Adrenal gland (tissue), 12 donors: ENCODE data around the gene RTP4. TPM values are rescaled to one million over a fixed set of nuclear protein-coding genes. Genes with fewer than 3 reads are reported as not detected.

Source experiments
- DNase-seq, 7 donors: peaks; one replicate each; pipeline ENCODE4 v3.0.0-alpha.2; 2019 to 2020
- H3K27ac ChIP-seq, 5 donors: fragments of 200-600 bp; sonication (generic) in 4 of 5; 1 replicate in 3 of 5; 2 replicates in 2 of 5; pipeline versions ENCODE4 v1.5.1 to v1.8.0; 2016 to 2020; ENCODE audit warnings: mild to moderate bottlenecking in 1 of 5
- H3K27me3 ChIP-seq: fragments of 200-600 bp; 2 replicates; pipeline ENCODE4 v1.8.0; 2021
- H3K36me3 ChIP-seq, 2 donors: fragments of 200-600 bp; replicated peaks in 1 of 2; 1 replicate in 1 of 2; 2 replicates in 1 of 2; pipeline versions ENCODE4 v1.5.1 to v1.8.0; 2018 to 2022
- H3K4me1 ChIP-seq, 2 donors: fragments of 200-600 bp; replicated peaks in 1 of 2; 1 replicate in 1 of 2; 2 replicates in 1 of 2; pipeline versions ENCODE4 v1.5.1 to v1.8.0; 2018 to 2021
- H3K4me3 ChIP-seq, 4 donors: fragments of 200-600 bp; sonication (generic) in 3 of 4; one replicate each; pipeline ENCODE4 v1.5.1; 2016 to 2018
- H3K9me3 ChIP-seq, 3 donors: fragments of 200-600 bp; sonication (generic) in 1 of 3; replicated peaks in 1 of 3; 1 replicate in 2 of 3; 2 replicates in 1 of 3; pipeline versions ENCODE4 v1.5.1 to v1.8.0; 2016 to 2021
- CTCF ChIP-seq, 6 experiments: fragments of 450-650 bp in 4 of 6; fragments of 200-600 bp in 2 of 6; sonication (generic) in 1 of 6; IDR thresholded peaks; 1 replicate in 5 of 6; 2 replicates in 1 of 6; pipeline versions ENCODE4 v1.5.1 to v1.8.0; 2016 to 2021; ENCODE audit warnings: antibody characterized with exemption in 6 of 6, mild to moderate bottlenecking in 2 of 6, moderate library complexity in 1 of 6
- POLR2A ChIP-seq, 2 donors: fragments of 450-650 bp; IDR thresholded peaks; one replicate each; pipeline ENCODE4 v1.6.1; 2017; ENCODE audit warnings: antibody characterized with exemption in 2 of 2, mild to moderate bottlenecking in 2 of 2, moderate library complexity in 1 of 2
- WGBS, 4 donors: extraction: QIAGEN DNeasy Blood & Tissue Kit in 2 of 4; methylation state at CpG; one replicate each; pipeline versions ENCODE4 v1.1.5 to v1.1.7; 2013 to 2017; 5-methylcytosine and 5-hydroxymethylcytosine counted together
- intact Hi-C, 2 donors: fragments of 100-400 bp; cut with DNase I; formaldehyde crosslinking; loops; one replicate each; pipeline versions ENCODE4 v1.14.1 to v1.15.0; 2022 to 2023
- polyA plus RNA-seq, 3 donors: library from polyadenylated mRNA; stranded (reverse); fragments of 200-250 nt in 2 of 3; fragments of 350-450 nt in 1 of 3; fragmentation: Illumina TruSeq in 1 of 3; extraction: RNeasy Lipid Tissue Mini Kit (QIAGEN cat#74804) in 1 of 3; gene quantifications; one replicate each; pipeline ENCODE4 v1.2.3, GENCODE V29; 2013 to 2014
- total RNA-seq, 9 donors: library from RNA; depleted of rRNA in 4 of 9; stranded (reverse); fragments of >200 nt in 4 of 9; fragments of 120-200 nt in 1 of 9; fragmentation: NEBNext Ultra II Directional in 1 of 9; extraction: Animal tissue kit (Norgen Biotek cat#: 25700) in 1 of 9; gene quantifications; one replicate each; pipeline versions ENCODE4 v1.1.0 to v1.2.4, GENCODE V29; 2013 to 2023
- donor health status: healthy with polysubstance abuse.
- donor health status: Bipolar disorder and iron deficiency.
- donor health status: DM: yes; HTN: yes; CAD: no.
- donor health status: DM: no; HTN: no; CAD: no.
- donor health status: DM: no; HTN: no; CAD: no.
- donor health status: DM: yes; HTN: yes; CAD: no.

Gene RTP4
- total and polyA plus RNA-seq, 12 donors = 1.0 to 6.7 (median 3.6) TPM

GRCh38 chr3:187358068-187358467 lies 10.1 kb upstream of the RTP4 start:
- Histone ChIP-seq H3K9me3 (no peaks in the 10 kb centered on the region), H3K36me3 (no peaks in the 10 kb centered on the region), H3K4me1 (no peaks in the 10 kb centered on the region), H3K4me3 (no peak overlapping the region), H3K27ac (no peak overlapping the region), H3K27me3 (no peaks in the 10 kb centered on the region)
- TF ChIP-seq CTCF (IDR thresholded peaks at IDR 0.05) = no peak
- no peak for TF ChIP-seq POLR2A (IDR thresholded peaks at IDR 0.05)
- intact Hi-C loops = no loop called here
- DNase-seq = no peak
- 36 to 75% (median 64%) methylated on average over 1 of the region's 1 CpG for WGBS, 4 donors

- H3K4me3 ChIP-seq = no peak overlapping the region
- TF ChIP-seq POLR2A (IDR thresholded peaks at IDR 0.05) (no peak), CTCF (IDR thresholded peaks at IDR 0.05) (no peak)
- no peaks in the 10 kb centered on the region for H3K36me3 ChIP-seq
- H3K9me3 ChIP-seq = no peaks in the 10 kb centered on the region
- no peak overlapping the region for H3K27ac ChIP-seq
- H3K4me1 ChIP-seq = no peaks in the 10 kb centered on the region
- no peak for DNase-seq
- intact Hi-C loops = no loop called here
- H3K27me3 ChIP-seq = no peaks in the 10 kb centered on the region
- 62 to 75% (median 64%) methylated on average over 7 of the region's 7 CpGs for WGBS, 4 donors
Observed at GRCh38 chr3:187359798-187360486, 8.2 kb upstream of the RTP4 start.

GRCh38 chr3:187360596-187360995 lies 7.6 kb upstream of the RTP4 start:
- Histone ChIP-seq H3K36me3 (no peaks in the 10 kb centered on the region), H3K27ac (no peak overlapping the region), H3K4me1 (no peaks in the 10 kb centered on the region), H3K9me3 (no peaks in the 10 kb centered on the region), H3K27me3 (no peaks in the 10 kb centered on the region), H3K4me3 (no peak overlapping the region)
- TF ChIP-seq POLR2A (IDR thresholded peaks at IDR 0.05) = no peak
- TF ChIP-seq CTCF (IDR thresholded peaks at IDR 0.05) = no peak
- DNase-seq = no peak
- intact Hi-C loops = no loop called here
- WGBS, 4 donors = 45 to 73% (median 65%) methylated on average over 3 of the region's 3 CpGs

GRCh38 chr3:187361835-187362234 lies 6.3 kb upstream of the RTP4 start:
- H3K4me1 ChIP-seq = no peaks in the 10 kb centered on the region
- 15 to 43% (median 30%) methylated on average over 2 of the region's 2 CpGs for WGBS, 4 donors
- intact Hi-C loops = no loop called here
- H3K36me3 ChIP-seq = no peaks in the 10 kb centered on the region
- TF ChIP-seq POLR2A (IDR thresholded peaks at IDR 0.05) (no peak), CTCF (IDR thresholded peaks at IDR 0.05) (no peak)
- no peak overlapping the region for H3K4me3 ChIP-seq
- no peak for DNase-seq
- H3K27ac ChIP-seq = no peak overlapping the region
- H3K9me3 ChIP-seq = no peaks in the 10 kb centered on the region
- no peaks in the 10 kb centered on the region for H3K27me3 ChIP-seq
